Stimulated activated CD4-positive, alpha-beta T cell treated with anti-CD3 and anti-CD28 coated beads, Interleukin-4, amount 100 ng/mL, for 1 hour (primary cell): ENCODE measurements around the gene MROH2A.

ENCODE experiments used
- DNase-seq: peaks from one replicate; pipeline ENCODE4 v3.0.0-alpha.2; 2020

MROH2A gene

DNA sequence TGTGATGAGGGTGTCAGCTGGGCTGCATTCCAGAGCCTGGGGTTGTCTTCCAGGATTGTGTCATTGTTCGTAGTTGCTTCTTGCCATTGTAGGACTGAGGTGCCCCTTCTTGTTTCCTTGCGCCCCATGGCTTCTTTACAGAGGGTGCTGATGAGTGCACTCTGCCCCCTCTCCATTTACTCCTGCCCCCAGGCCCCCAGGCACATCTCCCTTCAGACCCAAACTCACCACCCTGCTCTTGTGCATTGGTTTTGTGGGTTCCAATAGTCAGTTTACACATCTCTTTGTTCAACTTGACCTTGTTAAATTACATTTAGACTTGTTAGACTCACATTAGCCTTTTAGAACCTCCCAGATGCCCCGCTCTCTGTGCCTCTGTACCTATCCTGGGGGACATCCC, 43.1 kb downstream of the MROH2A start:
- no peak for DNase-seq

DNA sequence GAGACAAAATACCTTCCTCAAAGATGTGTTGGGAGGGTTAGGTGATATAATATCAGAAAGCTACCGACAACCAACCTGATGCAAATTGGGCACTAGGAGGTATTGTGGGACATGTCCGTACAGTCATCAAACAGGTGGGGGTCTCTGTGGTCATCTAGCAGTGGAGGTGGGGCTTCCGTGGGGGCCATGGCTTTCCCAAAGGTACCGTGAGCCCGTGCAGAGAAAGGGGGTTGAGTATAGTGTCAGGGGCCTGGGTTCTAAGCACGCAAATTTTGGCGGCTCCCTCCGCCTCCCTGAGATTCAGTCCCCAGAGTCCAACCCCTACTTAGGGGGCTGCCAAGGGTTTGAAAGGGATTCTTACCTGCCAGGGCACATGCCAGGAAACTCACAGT, 43.6 kb downstream of the MROH2A start:
- DNase-seq = no peak

DNA sequence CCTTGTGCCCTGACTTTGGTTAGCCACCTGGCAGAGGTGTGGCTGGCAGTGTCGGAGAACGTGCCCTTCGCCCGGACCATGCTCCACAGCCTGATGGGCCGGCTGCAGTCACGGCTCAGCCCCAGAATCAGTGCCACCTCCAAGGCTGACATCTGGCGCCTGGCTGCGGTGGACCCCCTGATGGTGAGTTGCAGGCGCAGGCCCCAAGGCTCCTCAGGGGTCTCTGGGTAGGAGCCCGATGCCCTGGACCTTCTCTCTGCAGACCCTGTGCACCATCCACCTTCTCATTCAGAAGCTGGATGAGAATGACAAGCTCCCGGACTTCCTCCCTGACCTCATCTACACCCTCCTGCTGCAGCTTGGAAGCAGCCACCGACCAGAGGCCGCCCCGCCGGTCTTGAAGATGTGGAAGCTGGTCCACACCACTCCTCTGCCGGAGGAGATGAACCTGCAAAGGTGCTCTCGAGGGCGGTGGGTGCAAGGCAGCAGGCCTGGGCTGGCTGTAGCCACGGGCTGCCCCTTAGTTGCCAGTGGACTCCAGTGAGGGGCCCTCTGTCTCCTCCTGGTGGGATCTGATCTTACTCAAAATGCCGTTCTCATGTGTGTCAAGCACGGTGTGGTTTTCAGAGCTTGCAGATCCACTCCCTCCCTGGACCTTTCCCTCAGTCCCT, 44.1 kb downstream of the MROH2A start:
- DNase-seq = no peak

DNA sequence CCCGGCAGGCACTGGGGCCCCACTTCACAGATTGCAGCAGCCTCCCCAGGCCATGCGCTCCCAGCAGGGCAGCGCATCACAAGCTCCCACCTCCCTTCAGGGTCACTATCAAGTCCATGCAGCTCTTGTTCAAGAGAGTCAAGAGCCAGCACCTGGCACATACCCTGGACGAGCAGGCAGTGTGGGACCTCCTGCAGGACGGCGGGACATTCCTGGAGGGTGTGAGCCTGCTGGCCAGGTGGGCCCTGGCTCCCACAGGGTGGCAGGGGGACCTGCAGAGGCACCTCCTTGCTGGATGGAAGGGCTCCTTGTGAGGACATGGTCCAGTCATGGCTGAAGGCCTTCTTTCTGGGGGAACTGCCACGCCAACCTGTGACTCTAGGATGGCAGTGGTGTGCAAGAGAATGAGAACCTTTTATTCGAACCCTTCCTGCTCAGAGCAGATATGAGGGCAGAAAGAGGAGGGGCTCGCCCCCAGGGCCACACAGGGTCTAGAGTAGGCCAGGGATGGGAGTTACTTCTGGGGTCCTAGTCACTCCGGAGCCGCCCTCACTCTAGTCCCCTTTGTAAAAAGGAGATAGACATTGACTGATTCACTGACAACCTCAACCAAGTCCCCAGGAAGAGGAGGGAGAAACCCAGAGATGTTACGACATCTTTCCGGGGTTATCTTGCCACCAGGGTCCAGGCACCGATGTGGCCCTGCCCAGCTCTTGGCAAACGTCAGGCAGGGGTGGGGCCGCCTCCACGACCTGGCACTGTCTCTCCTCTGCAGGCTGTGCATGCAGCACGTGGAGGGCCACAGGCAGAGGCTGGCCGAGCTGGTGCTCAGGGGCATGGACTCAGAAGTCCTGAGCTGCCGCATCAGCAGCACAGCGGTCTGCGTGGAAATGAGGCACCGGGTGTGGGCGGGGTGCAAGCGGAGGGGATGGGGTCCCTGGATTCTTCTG, 44.9 kb downstream of the MROH2A start:
- no peak for DNase-seq

DNA sequence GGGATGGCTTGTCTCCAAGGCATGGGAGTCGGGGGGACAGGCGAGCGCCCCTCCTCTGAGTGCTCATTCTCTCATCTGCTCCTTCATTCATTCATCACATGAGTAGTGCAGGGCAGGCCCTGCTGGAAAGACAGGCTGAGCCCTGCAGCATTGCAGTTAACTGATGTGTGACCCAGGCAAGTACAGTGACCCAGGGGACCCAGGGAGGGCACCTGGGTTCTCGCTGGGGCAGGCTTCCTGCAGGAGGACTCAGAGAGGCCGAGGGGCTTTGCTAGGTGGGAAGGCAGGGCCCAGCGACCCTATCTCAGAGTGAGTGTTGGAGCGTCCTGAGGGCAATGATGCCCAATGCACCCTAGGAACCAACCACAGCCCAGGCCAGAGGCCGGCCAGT, 45.6 kb downstream of the MROH2A start:
- no peak for DNase-seq

DNA sequence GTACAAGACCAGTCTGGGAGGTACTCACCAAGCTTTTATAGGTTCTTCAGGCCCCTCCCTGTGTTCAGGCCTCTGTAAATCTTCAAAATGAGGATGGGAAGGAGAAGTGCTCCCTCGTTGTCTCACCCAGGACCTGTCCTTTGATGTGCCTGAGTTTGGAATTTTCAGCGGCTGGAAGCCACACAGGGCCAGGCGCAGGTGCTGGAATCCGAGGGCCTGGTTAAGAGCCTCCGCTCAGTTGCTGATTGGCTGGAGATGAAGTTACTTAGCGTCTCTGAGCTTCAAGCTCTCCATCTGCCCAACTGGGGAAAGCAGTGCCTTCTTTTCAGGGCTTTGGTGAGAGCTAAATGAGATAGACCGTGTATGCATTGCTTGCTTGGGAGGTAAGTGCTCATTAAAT, 46.2 kb downstream of the MROH2A start:
- no peak for DNase-seq

DNA sequence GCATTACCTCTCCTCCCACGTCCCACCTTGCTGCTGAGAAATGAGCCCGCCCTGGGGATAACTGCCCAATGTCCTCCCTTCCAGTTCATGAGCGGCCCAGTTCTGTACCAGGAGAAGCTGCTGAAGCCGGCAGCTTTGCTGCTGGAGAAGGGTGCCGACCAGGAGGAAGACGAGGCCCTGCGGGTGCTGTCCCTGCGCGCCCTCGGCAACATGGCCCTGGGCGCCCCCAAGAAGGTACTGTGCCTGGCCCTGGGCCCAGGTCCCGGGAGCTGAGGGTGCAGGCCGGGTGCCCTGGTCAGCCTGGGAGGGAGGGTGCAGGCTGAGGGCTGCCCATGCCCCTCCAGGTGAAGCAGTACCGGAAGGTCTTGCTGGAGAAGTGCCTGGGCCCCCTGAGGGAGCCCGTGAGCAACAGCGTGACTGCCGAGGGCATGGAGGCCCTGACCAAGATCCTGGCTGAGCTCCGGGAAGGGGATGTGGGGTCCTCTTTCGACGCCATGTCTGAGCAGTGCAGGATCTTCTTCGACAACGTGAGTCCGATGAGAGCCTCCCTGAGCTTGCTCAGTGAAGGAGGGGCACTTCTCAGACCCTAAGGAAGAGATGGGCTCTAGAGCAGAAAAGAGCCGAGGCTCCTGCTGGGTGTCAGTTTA, 50.5 kb downstream of the MROH2A start:
- DNase-seq = no peak

DNA sequence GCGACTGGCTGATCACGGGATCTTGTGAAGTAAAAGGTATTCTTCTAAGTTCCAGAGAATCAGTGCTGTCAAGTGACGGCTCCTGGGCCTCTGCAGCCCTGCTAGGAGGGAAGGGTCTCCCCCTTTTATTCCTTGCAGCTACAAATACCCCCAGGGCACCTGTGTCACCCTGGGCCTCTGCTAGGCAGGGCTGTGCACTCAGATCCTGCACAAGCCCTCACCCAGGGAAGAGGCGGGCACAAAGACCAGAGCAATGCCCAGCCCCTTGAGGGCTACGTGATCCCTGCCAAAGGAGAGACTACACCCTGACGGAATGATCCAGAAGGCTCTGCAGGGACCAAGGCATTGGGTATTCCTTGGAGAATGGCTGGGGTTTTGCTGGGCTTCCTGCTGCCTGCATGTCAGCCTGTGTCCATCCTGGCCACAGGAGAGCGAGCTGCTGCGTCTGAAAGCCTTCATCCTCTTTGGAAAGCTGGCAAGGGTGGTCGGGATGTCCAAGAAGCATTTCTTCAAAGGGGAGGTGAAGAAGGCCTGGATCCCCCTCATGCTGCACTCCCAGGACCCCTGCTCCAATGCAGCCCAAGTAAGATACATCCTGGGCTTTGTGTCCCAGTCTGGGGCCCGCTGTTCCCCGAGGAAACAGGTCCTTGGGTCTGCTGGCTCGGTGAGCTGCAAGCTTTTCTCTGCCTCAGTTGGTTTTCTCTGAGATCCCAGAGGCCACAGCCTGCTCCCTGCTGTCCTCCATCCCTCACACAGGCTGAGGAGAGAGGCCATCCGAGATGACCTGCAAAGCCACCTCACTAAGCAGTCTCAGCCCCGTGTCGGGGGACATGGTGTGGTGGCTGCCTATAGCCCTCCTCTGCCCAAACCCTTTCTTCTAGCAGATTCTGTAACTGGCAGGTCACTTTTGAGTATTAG, 51.3 kb downstream of the MROH2A start:
- no peak for DNase-seq

DNA sequence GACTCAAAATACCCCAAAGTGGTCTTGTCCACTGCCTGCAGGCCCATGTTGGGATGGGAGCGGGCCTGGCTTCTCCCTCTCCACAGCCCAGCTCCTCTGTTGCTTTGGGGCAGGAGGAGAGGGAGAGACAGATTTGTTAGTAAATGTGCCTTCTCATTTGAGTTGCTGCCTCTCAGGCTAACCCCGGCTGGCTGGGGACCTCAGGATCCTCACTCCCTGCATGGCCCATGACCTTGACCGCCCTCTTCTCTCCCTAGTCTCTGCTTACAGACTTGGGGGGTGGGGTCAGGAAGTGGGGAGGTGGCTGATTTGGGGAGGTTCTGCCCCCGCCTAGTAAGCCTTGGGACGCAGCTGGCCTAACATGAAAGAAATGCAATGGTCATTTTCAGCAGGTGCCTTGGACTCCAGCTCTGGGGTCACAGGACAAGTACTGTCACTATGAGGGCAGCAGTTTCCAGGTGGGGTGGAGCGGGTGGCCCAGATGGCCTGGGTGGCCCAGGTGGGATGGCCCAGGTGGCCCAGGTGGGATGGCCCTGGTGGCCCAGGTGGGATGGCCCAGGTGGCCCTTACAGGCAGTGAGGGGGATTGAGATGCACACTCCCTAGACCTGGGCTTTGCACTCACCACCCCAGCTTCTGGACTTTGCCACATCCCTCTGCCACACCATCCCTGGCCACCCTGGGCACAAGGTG, 52.1 kb downstream of the MROH2A start:
- DNase-seq = no peak

DNA sequence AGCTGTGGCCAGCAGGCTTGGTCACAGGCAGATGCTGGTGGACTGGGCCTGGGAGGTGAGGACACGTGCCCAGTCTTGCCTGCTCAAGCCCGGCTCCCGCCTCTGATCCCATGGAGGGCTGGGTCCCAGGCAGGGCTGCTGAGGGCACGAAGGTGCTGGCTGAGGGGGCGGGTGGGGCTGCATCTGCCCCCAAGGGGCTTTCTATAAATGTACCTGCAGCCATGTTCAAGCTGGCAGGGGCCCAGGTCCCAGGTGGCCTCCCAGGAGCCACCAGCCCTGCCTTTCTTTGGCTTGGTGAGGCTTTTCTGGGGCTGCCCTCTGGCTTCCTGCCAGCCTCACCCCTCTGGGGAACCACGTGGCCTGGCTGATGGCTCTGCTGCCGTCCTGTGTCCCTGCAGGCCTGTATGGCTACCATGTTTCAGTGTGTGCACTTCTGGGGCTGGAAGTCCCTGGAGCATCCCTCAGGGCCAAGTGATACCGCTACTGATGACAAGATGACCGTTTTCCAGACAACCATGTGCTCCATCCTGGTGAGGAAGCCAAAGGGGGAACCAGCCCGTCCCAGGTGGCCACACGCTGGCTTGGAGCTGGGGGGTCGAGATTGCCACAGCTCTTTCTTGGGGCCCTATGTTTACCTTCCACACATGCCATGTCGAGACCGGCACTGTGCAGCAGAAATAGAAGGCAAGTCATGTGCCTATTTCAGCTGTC, 53.0 kb downstream of the MROH2A start:
- DNase-seq = no peak

DNA sequence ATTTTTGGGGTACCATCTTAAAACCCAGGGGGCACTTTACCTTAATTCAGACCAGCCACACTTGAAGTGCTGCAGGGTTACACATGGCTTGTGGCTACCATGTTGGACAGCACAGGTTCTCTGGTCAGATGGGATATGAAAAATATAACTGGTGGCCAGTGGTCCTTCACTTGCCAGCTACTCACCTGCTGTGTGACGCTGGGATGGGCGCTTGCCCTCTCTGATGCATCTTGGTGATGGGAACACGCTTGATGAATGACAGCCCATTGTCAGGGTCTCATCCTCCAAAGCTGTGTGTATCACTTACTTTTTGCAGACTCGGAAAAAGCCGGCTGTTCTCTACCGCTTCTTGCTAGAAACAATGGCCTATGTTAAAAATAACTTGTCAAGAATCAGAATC, 53.7 kb downstream of the MROH2A start:
- DNase-seq = no peak

DNA sequence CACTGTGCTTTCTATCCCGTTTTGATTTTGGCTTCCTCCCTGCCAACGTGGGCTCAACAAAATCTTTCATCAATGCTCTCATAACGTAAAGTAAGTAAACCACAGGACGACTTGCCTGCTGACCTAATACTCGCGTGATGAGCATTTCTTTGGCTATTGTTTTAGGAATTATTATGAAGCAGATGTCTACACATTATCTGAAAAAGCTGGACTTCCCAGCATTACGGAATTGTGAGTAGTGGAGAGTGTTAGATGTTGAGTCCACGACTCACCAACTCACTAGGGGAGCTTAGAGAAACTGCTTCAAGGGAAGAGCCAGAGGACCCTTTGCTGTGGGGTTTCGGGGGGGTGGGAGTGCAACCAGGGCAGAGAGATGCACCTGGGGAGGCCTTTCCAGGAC, 54.3 kb downstream of the MROH2A start:
- DNase-seq = no peak

DNA sequence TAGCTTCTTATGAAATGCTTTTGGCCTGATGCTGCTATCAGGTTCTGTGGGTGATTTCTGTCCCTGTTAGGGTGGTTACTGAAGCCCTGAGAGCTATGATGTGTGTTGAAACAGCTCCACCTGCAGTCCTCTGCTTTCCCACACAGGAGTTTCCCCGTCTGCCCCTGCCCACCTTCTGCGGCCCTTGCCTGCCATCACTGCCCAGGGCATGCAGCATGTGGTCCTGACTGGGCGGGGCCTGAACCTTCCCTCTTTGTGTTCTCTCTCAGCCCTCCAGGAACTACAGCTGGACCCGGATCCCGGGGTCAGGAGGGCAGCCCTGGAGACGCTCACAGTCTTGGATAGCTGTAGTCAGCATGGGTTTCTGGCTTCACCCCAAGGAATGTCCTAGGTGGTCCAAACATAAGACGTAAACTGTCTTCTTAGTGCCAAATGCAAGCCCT, 54.8 kb downstream of the MROH2A start:
- DNase-seq = no peak

DNA sequence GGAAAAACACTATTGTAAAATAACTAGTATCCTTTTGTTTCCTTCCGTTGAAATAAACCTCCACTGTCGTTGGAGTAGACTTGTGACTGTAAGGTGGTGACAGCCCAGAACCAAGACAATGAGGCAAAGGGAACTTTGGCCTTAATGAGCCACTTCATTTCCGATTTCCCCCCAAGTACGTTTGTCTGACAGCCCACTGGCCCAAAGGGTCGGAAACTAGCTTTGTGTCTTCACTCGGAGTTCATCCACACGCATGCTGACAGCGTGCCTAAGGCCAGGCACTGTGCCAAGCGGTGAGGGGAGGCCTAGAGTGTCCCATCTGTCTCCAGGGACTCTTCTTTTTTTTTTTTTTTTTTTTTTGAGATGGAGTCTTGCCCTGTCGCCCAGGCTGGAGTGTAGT, 55.2 kb downstream of the MROH2A start:
- no peak for DNase-seq

DNA sequence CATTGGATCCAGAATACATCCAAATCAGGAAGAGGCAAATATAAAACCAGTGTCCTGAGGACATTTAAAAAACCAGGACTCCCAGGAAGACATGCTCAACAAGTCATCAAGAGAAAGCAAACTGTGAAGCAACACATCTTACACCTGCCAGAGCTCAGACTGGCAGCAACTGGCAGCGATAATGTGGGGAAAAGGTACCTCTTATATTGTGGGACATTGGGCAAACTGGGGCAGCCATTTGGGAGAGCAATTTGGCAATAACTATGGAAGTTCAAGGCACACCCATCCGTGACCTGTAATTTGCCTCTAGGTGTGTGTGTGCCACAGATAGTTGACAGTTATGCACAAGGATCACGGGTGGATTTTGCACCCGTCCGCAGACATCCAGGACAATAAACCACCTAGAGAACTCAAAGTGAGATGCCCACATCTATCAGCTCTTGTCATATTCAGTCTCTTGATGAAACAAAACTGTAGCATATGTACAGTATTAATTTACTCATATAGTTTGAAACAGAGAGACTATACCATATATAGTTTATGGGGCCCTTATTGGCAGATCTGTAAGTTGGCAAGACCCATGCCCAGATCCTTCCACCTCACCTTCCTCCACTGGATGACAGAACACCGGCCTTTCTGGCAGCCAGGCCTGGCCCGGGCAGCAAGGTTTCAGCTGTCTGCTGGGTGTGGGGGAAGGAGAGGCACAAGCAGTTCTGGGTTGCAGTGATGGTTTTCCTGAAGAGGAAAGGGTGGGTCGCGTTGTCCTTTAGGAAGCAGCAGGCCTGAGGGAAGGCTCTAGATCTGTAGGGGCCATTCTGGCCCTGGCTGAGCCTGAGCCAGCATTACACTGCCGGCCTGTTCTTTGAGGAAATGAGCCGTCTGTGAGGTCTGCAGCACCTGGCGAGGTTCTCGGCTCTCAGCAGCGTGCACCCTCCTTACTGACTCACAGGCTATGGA, 57.4 kb downstream of the MROH2A start:
- DNase-seq = no peak

DNA sequence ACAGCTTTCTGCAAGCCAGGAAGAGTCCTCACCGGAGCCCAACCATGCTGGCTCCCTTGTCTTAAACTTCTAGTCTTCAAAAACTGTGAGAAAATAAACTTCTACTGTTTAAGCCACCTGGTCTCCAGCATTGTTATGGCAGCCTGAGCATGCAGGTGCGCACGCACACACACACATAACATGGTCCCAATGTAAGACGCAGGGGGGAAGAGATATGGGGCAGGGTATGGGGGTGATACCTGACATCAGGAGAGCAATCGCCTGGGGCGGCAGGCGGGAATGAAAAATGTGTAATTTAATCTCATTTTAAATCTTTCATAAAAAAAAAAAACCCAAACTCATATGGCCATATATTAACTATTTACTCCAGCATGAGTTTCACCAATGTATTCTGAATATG, 58.2 kb downstream of the MROH2A start:
- DNase-seq = no peak

DNA sequence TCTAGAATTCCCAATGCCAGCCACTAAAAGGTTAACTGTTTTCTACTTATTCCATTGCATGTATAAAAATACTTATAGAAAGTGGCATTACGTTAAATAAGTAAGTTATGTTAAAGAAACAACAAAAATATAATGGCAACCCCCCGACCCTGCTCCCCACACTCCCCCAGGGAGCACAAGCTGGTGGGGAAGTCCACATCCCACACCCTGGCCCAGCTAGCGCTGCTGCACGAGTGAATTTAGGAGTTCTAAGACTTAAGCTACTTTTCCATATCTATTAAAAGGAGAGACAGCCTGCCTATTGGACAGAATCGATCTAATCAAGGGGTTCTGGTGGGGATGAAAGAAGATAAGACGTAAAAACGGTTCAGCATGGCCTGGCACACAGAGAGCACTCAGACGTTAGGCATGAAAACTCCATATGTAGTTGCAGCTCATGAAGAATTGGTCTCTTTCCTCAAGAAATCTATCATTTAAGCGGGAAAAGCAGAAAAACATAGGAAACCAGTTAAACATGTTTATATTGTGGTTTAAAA, 59.6 kb downstream of the MROH2A start:
- no peak for DNase-seq

DNA sequence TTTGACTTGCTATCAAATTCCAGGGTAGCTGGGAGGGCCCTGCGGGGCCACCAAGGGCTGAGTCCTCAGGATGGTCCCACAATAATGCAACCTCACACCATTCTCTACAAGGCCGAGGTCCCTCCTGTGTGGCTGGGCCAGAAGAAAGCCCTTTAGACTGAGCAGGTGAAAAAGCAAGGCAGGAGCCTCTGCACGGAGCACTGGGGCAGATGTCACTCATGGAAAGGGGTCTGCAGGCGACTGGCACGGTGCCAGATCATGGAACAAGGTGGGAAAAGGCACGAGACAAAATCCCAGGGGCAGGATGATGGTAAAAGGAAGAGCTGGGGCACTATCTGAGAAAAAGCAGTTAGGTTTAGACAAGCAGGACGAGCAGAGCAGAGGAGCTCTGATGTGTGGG, 60.1 kb downstream of the MROH2A start:
- no peak for DNase-seq

DNA sequence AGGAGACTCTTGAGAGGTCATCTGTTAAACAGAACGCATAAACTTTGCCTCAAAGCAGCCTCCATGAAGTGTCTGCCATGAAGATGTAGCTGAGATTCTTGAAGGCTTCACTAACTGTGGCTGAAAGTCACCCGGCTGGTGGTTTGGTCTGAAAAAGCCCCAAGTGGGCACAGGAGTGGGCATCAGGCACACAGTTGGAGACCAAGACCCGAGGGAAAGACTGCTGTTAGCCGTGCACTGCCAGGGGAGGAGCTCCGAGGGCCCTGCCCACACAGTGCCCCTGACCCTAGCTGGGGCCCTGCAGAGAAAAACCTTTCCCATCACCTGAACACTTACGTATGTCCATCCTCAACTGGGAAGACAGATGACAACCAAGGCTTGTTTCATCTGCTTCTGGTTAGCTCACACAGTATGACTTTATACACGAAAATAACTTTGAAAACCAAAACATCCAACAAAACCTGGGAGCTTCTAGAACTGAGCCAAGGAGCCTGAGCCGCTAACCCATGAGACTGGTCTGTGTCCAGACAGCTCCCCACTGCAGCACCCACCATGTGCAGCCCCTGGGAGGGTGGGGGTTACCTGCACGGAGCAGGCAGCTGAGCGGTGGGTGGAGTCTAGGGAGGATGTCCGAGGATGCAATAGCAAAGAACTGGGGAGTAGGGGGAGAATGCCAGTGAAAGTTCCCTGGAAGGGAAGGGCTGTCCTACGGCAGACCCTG, 60.8 kb downstream of the MROH2A start:
- DNase-seq = no peak
